Activated T-helper 2 cell treated with anti-CD3 and anti-CD28 coated beads, Interferon-gamma antibody, Interleukin-2, Interleukin-4, amounts not matched to agents 10 μg/mL and 5 μg/mL and 100 μg/mL, durations not matched to agents 14 hours and 24 hours and 36 hours (primary cell): ENCODE results near the gene ZFP36L2. TPM values are rescaled to one million over a fixed set of nuclear protein-coding genes. Genes with fewer than 3 reads are reported as not detected.
"Not testable (repeated sequence)": the region's sequence is repeated elsewhere in the genome, so short reads cannot be mapped to it uniquely, and the experiment has no call there.

Experiments
- DNase-seq: peaks from one replicate; pipeline ENCODE4 v3.0.0; 2021; ENCODE audit warnings: low spot score
- H3K27ac Mint-ChIP-seq: one replicate; pipeline ENCODE4 v1.8.0; 2021; ENCODE audit warnings: mixed read lengths
- H3K27me3 Mint-ChIP-seq: one replicate; pipeline ENCODE4 v1.8.0; 2021; ENCODE audit warnings: low read depth, mixed read lengths
- H3K36me3 Mint-ChIP-seq: one replicate; pipeline ENCODE4 v1.8.0; 2021; ENCODE audit warnings: low read depth, mixed read lengths
- H3K4me1 Mint-ChIP-seq: one replicate; pipeline ENCODE4 v1.8.0; 2021; ENCODE audit warnings: low read depth, mixed read lengths
- H3K4me3 Mint-ChIP-seq: one replicate; pipeline ENCODE4 v1.8.0; 2021; ENCODE audit warnings: low read depth, mild to moderate bottlenecking, moderate library complexity, mixed read lengths
- H3K9me3 Mint-ChIP-seq: one replicate; pipeline ENCODE4 v1.8.0; 2021; ENCODE audit warnings: mixed read lengths
- intact Hi-C: fragments of 100-400 bp; cut with micrococcal nuclease; formaldehyde crosslinking; loops from one replicate; pipeline ENCODE4 v1.15.1; 2023
- total RNA-seq: library from RNA; stranded (reverse); gene quantifications from 2 replicates; pipeline ENCODE4 v1.2.3, GENCODE V29; 2022

Gene ZFP36L2
- total RNA-seq, 1 donor from 2014 or later: 114 TPM

DNA sequence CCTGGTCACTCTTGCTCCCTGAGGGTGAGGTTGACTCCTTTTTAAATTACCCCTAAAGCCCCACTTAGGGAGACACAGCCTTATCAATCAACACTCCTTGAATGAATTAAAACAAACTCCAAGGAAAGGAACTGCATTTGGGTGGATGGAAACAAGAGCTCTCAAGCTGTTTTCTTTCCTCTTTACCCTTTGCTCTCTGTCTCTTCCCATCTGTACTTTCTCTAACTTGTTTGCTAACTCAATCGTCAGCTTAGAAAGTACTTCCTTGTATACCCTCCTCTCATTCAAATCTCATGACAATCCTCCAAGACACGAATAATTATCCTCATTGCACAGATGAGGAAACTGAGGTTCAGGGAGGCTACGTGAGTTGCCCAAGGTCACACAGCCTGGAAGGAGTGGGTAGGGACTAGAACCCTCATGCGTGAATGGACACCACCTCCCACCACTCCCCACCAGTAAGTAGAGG, 32.7 kb downstream of the ZFP36L2 start:
- intact Hi-C loops: loop anchor here (2.0 kb wide), 1 partner anchor 25 kb away; no protein-coding TSS in a partner anchor
- Mint-ChIP-seq H3K4me3 (no peak overlapping the region), H3K27me3 (no peaks in the 10 kb centered on the region), H3K27ac (peak overlapping the region; percentile 36), H3K9me3 (no peaks in the 10 kb centered on the region), H3K4me1 (peaks cover 41% of the 10 kb centered on the region), H3K36me3 (no peaks in the 10 kb centered on the region)
- no peak for DNase-seq

DNA sequence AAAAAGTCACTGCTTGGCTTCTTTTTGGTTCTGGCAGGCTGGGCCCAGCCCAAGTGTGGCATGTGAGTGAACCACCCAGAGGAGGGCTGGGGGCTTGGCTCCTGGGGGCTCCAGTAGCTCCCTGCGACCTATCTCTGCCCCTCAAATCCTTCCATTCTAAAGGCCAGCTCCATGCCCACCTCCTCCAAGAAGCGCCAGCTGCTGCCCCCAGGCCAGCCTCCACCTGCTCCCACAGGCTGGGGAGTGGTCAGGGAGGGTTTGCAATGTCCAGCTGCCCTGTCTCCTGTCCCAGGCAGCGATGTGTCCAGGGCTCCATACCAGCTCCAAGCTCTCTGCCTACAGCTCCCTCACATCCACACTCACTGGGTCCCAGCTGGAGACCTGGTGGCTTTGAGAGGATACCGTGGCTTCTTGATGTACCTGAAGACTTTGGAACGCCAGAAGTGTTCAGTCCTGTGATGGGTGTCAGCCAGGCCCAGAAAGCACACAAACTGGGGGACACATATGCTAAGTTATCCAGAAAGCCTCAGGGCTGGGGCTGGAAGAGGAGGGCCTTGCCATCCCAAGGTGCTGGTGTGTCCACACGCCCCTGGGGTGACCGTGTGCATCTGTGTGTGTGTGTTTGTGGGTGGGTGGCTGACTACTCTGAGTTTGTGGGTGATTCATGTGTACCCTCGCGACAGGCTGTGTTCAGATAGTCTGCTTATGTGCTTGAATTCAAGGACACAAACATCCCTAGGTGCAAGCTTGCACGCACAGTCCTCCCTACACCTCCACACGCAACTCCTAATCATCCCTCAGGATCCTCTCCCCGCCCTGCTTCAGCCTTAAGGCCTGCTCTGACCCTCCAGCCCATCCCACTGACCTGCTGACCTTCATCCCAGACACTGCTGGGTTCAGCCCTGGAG, 33.4 kb downstream of the ZFP36L2 start:
- H3K4me3 Mint-ChIP-seq: no peak overlapping the region
- no peak for DNase-seq

GRCh38 chr2:43191947-43192516, 34.4 kb downstream of the ZFP36L2 start:
- Mint-ChIP-seq H3K4me1 (peaks cover 35% of the 10 kb centered on the region), H3K36me3 (no peaks in the 10 kb centered on the region), H3K9me3 (no peaks in the 10 kb centered on the region), H3K4me3 (no peak overlapping the region), H3K27me3 (no peaks in the 10 kb centered on the region), H3K27ac (peak overlapping the region; percentile 10)
- intact Hi-C loops: no loop called here
- no peak for DNase-seq

More for the DNA sequence above, 33.4 kb downstream of the ZFP36L2 start:
- no peaks in the 10 kb centered on the region for H3K27me3 Mint-ChIP-seq
- intact Hi-C loops: no loop called here
- peak overlapping the region; percentile 26 for H3K27ac Mint-ChIP-seq
- peaks cover 40% of the 10 kb centered on the region for H3K4me1 Mint-ChIP-seq
- no peaks in the 10 kb centered on the region for H3K36me3 Mint-ChIP-seq
- H3K9me3 Mint-ChIP-seq: no peaks in the 10 kb centered on the region

GRCh38 chr2:43190311-43191052, 35.9 kb downstream of the ZFP36L2 start:
- intact Hi-C loops: no loop called here
- Mint-ChIP-seq H3K4me1 (peaks cover 33% of the 10 kb centered on the region), H3K27me3 (no peaks in the 10 kb centered on the region)

DNA sequence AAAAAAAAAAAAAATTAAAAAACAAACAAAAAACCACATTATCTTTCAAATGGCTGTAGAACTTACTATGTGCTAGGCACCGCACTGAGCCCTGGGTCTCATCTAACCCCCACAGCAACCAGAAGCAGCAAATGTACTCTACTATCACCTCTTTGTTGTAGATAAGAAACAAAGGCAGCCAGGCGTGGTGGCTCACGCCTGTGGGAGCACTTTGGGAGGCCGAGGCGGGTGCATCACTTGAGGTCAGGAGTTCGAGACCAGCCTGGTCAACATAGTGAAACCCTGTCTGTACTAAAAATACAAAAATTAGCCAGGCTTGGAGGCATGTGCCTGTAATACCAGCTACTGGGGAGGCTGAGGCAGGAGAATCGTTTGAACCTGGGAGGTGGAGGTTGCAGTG, 36.5 kb downstream of the ZFP36L2 start:
- H3K4me1 Mint-ChIP-seq: peaks cover 33% of the 10 kb centered on the region
- H3K27me3 Mint-ChIP-seq, H3K27ac Mint-ChIP-seq, intact Hi-C loops, DNase-seq, H3K9me3 Mint-ChIP-seq, H3K36me3 Mint-ChIP-seq, H3K4me3 Mint-ChIP-seq: not testable (repeated sequence)

More at GRCh38 chr2:43190311-43191052, 35.9 kb downstream of the ZFP36L2 start:
- Mint-ChIP-seq H3K36me3 (no peaks in the 10 kb centered on the region), H3K4me3 (no peak overlapping the region), H3K27ac (no peak overlapping the region), H3K9me3 (no peaks in the 10 kb centered on the region)
- no peak for DNase-seq

DNA sequence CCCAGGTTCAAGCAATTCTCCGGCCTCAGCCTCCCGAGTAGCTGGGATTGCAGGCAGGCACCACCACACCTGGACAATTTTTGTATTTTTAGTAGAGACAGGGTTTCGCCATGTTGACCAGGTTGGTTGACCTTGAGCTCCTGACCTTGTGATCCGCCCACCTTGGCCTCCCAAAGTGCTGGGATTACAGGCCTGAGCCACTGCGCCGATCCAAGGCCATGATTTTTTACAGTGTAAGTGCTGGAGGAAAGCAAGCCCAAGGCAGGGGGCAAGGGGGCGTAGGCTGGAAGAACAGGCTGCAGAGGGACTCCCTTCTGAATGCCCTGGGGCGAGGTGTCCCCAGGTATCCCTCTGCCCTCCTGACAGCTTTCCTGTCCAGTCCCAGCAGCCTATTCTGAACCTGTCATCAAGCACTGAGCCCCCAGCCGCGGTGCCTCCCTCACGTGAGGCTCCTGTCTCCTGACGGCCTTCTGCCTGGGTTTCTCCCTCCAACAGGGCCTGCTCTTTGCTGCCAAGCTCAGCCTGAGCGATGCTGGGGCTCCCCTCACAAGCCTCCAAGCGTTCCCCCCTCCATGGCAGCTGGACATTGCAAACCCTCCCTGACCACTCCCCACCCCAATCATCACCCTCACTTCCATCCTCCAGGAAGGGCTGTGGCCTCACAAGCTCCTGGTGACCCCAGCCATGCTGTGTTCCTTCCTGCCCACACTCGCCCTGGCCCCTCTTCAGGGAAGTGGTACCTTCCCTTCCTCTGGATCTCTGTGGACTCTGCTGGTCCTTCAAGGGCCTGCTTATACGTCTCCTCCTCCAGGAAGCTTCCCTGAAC, 37.6 kb downstream of the ZFP36L2 start:
- no peak overlapping the region for H3K4me3 Mint-ChIP-seq
- H3K27me3 Mint-ChIP-seq: no peaks in the 10 kb centered on the region
- H3K4me1 Mint-ChIP-seq: peaks cover 29% of the 10 kb centered on the region
- H3K36me3 Mint-ChIP-seq: no peaks in the 10 kb centered on the region
- intact Hi-C loops: no loop called here
- H3K27ac Mint-ChIP-seq: no peak overlapping the region
- no peak for DNase-seq
- no peaks in the 10 kb centered on the region for H3K9me3 Mint-ChIP-seq

- intact Hi-C loops: no loop called here
- peaks cover 19% of the 10 kb centered on the region for H3K4me1 Mint-ChIP-seq
- no peak overlapping the region for H3K4me3 Mint-ChIP-seq
- no peaks in the 10 kb centered on the region for H3K9me3 Mint-ChIP-seq
- no peak for DNase-seq
- no peaks in the 10 kb centered on the region for H3K36me3 Mint-ChIP-seq
- no peak overlapping the region for H3K27ac Mint-ChIP-seq
- no peaks in the 10 kb centered on the region for H3K27me3 Mint-ChIP-seq
Observed at GRCh38 chr2:43186679-43187374, 39.6 kb downstream of the ZFP36L2 start.

DNA sequence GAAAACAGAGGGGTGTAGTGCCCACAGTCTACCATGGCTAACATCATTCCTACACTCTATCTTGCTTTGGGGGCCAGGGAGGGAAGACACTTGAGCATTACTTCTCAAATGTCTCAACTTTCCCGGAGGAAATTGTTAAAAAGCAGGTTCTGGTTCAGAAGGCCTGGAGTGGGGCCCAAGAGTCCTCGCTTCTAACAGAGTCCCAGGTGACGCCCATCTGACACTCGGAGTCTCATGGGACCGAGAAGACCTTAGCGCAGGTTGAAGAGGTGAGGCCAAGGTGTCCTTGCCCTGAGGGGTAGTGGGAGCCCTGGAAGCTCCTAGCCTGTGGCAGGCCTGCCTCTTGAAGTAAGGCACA, 40.1 kb downstream of the ZFP36L2 start:
- peaks cover 21% of the 10 kb centered on the region for H3K4me1 Mint-ChIP-seq
- no peaks in the 10 kb centered on the region for H3K36me3 Mint-ChIP-seq
- no peak overlapping the region for H3K27ac Mint-ChIP-seq
- H3K9me3 Mint-ChIP-seq: no peaks in the 10 kb centered on the region
- intact Hi-C loops: no loop called here
- DNase-seq: no peak
- H3K4me3 Mint-ChIP-seq: no peak overlapping the region
- no peaks in the 10 kb centered on the region for H3K27me3 Mint-ChIP-seq

DNA sequence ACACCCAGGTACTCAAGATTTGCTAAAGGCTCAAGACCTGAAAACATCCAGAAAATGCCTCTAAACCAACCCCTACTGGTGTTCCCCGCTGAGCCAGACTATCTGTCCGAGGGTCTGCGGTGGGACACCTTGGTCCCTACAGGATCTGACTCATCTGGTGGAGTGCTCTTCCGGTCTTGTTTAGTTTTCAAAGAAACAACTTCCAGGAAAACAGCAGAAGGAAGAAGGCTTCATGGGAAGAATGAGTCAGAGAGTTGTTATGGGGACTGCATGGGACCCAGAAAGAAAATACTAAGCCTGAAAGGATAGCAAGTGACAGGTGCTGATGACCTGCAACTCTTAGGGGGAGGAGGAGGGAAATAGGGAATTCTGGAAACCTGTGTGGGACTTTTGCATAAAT, 41.3 kb downstream of the ZFP36L2 start:
- Mint-ChIP-seq H3K27me3 (no peaks in the 10 kb centered on the region), H3K27ac (peak overlapping the region; percentile 30), H3K4me3 (no peak overlapping the region), H3K36me3 (no peaks in the 10 kb centered on the region), H3K4me1 (peaks cover 22% of the 10 kb centered on the region), H3K9me3 (no peaks in the 10 kb centered on the region)
- no peak for DNase-seq
- intact Hi-C loops: no loop called here

DNA sequence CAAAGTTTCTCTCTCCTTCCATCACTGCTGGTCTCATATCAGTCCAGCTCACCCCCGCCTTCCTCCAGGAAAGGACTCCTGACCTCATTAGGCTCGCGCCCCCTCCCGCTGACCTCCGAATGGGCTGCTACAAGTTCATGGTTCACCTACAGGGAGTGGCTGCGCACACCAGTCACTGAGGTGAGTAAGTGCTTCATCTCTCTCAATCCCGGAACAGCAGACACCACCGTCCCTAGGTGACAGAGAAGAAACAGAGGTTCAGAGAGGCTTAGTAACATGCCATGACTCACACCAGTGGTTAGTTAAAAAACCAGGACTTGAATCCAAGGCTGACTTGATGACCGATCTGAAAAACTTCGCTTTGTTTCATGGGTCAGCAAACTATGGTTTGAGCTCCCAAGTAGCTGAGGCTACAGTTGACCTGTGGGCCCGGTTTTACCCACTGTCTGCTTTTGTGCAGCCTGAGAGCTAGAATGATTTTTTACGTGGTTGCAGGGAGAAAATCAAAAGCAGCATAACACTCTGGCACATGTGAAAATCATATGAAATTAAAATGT, 42.0 kb downstream of the ZFP36L2 start:
- no peak for DNase-seq
- Mint-ChIP-seq H3K9me3 (no peaks in the 10 kb centered on the region), H3K27ac (peak overlapping the region; percentile 89), H3K36me3 (no peaks in the 10 kb centered on the region), H3K4me1 (peaks cover 22% of the 10 kb centered on the region), H3K27me3 (no peaks in the 10 kb centered on the region), H3K4me3 (no peak overlapping the region)
- intact Hi-C loops: loop anchor here (1.0 kb wide), 2 partner anchors 10 to 11 kb away; no protein-coding TSS in a partner anchor

- Mint-ChIP-seq H3K4me1 (peaks cover 28% of the 10 kb centered on the region), H3K27me3 (no peaks in the 10 kb centered on the region), H3K9me3 (no peaks in the 10 kb centered on the region), H3K4me3 (no peak overlapping the region), H3K36me3 (no peaks in the 10 kb centered on the region), H3K27ac (no peak overlapping the region)
- DNase-seq: no peak
- intact Hi-C loops: loop anchor here (1.0 kb wide), 2 partner anchors 9 to 12 kb away; no protein-coding TSS in a partner anchor
Observed at GRCh38 chr2:43183743-43184142, 42.7 kb downstream of the ZFP36L2 start.
